ENCODE data around the gene ADAMTS17.

ADAMTS17 gene

GRCh38 chr15:99963096-99963825, 378.5 kb downstream of the ADAMTS17 start:
- no peaks in the 10 kb centered on the region for H3K36me3 ChIP-seq (ENCODE audit: insufficient read depth, low read length)
- no peak overlapping the region for H3K9ac ChIP-seq (ENCODE audit: low read depth, low read length)
- H3K4me1 ChIP-seq (ENCODE audit: insufficient read depth, low read length) = peaks cover 3% of the 10 kb centered on the region
- no peaks in the 10 kb centered on the region for H4K20me1 ChIP-seq (ENCODE audit: insufficient read depth, low read length)
- no peaks in the 10 kb centered on the region for H3K79me2 ChIP-seq (ENCODE audit: insufficient read depth, low read length)
- no peaks in the 10 kb centered on the region for H3K9me3 ChIP-seq (ENCODE audit: insufficient read depth, low read length, severe bottlenecking)
- H3K4me2 ChIP-seq (ENCODE audit: insufficient read depth, low read length) = no peak overlapping the region
- no peak overlapping the region for H3K4me3 ChIP-seq (ENCODE audit: low read depth in 1 of 2, low read length in 2 of 2)
- H2AFZ ChIP-seq (ENCODE audit: low read depth, low read length) = no peak overlapping the region
- ATAC-seq (ENCODE audit: insufficient read depth, low read depth) (no peak), DNase-seq (no peak)
- H3K27me3 ChIP-seq (ENCODE audit: insufficient read depth, low read length, poor library complexity) = no peaks in the 10 kb centered on the region
- H3K27ac ChIP-seq (ENCODE audit: low read length) = no peak overlapping the region
- TF ChIP-seq EZH2 (IDR thresholded peaks at IDR 0.05; ENCODE audit: borderline replicate concordance, low read depth, low read length, severe bottlenecking) = no peak
- TF ChIP-seq CTCF (IDR thresholded peaks at IDR 0.05; ENCODE audit: borderline replicate concordance, extremely low read depth, low read length, poor library complexity, severe bottlenecking) = no peak

- H3K9me3 ChIP-seq (ENCODE audit: insufficient read depth, low read length, severe bottlenecking) = no peaks in the 10 kb centered on the region
- H3K27me3 ChIP-seq (ENCODE audit: insufficient read depth, low read length, poor library complexity) = no peaks in the 10 kb centered on the region
- H3K4me3 ChIP-seq (ENCODE audit: low read depth in 1 of 2, low read length in 2 of 2) = no peak overlapping the region
- no peak overlapping the region for H2AFZ ChIP-seq (ENCODE audit: low read depth, low read length)
- H3K4me2 ChIP-seq (ENCODE audit: insufficient read depth, low read length) = no peak overlapping the region
- no peaks in the 10 kb centered on the region for H4K20me1 ChIP-seq (ENCODE audit: insufficient read depth, low read length)
- peaks cover 9% of the 10 kb centered on the region for H3K4me1 ChIP-seq (ENCODE audit: insufficient read depth, low read length)
- no peak overlapping the region for H3K9ac ChIP-seq (ENCODE audit: low read depth, low read length)
- ATAC-seq (ENCODE audit: insufficient read depth, low read depth) = no peak
- no peaks in the 10 kb centered on the region for H3K79me2 ChIP-seq (ENCODE audit: insufficient read depth, low read length)
- H3K36me3 ChIP-seq (ENCODE audit: insufficient read depth, low read length) = no peaks in the 10 kb centered on the region
- TF ChIP-seq EZH2 (IDR thresholded peaks at IDR 0.05; ENCODE audit: borderline replicate concordance, low read depth, low read length, severe bottlenecking) = no peak
- TF ChIP-seq CTCF (IDR thresholded peaks at IDR 0.05; ENCODE audit: borderline replicate concordance, extremely low read depth, low read length, poor library complexity, severe bottlenecking) = no peak
- no peak for DNase-seq
- H3K27ac ChIP-seq (ENCODE audit: low read length) = no peak overlapping the region
Measured at GRCh38 chr15:99962006-99962561, 379.7 kb downstream of the ADAMTS17 start.

GRCh38 chr15:99961011-99961441, 380.7 kb downstream of the ADAMTS17 start:
- no peaks in the 10 kb centered on the region for H3K36me3 ChIP-seq (ENCODE audit: insufficient read depth, low read length)
- no peak overlapping the region for H3K4me2 ChIP-seq (ENCODE audit: insufficient read depth, low read length)
- no peaks in the 10 kb centered on the region for H4K20me1 ChIP-seq (ENCODE audit: insufficient read depth, low read length)
- no peak overlapping the region for H3K27ac ChIP-seq (ENCODE audit: low read length)
- DNase-seq (no peak), ATAC-seq (ENCODE audit: insufficient read depth, low read depth) (no peak)
- H3K79me2 ChIP-seq (ENCODE audit: insufficient read depth, low read length) = no peaks in the 10 kb centered on the region
- no peak overlapping the region for H3K9ac ChIP-seq (ENCODE audit: low read depth, low read length)
- no peaks in the 10 kb centered on the region for H3K27me3 ChIP-seq (ENCODE audit: insufficient read depth, low read length, poor library complexity)
- H3K4me1 ChIP-seq (ENCODE audit: insufficient read depth, low read length) = peaks cover 9% of the 10 kb centered on the region
- H3K4me3 ChIP-seq (ENCODE audit: low read depth in 1 of 2, low read length in 2 of 2) = no peak overlapping the region
- no peak overlapping the region for H2AFZ ChIP-seq (ENCODE audit: low read depth, low read length)
- H3K9me3 ChIP-seq (ENCODE audit: insufficient read depth, low read length, severe bottlenecking) = no peaks in the 10 kb centered on the region
- TF ChIP-seq CTCF (IDR thresholded peaks at IDR 0.05; ENCODE audit: borderline replicate concordance, extremely low read depth, low read length, poor library complexity, severe bottlenecking) (peak; percentile 30), EZH2 (IDR thresholded peaks at IDR 0.05; ENCODE audit: borderline replicate concordance, low read depth, low read length, severe bottlenecking) (no peak)
